A549 (cell line): Measurements from ENCODE around the gene FGFR2. TPM values are rescaled to one million over a fixed set of nuclear protein-coding genes. Genes with fewer than 3 reads are reported as not detected.

Experiments
- ATAC-seq, 2 experiments: fragments of 200-7000 bp in 1 of 2; fragments of >200 bp in 1 of 2; cut with Nextera tagmentation in 1 of 2; cut with Tn5 transposase in 1 of 2; 3 replicates each; pipeline versions ENCODE4 v1.8.0 to v1.9.1; 2018 to 2020; ENCODE audit warnings: mild to moderate bottlenecking in 1 of 2, moderate library complexity in 1 of 2
- CTCF ChIA-PET: fragments of 300-600 bp; sonication (Branson Sonifier 250); formaldehyde crosslinking; extraction: SDS; loops from one replicate; lab custom pipeline; 2021; ENCODE audit warnings: antibody characterized with exemption, inconsistent platforms; lab: Yijun Ruan, JAX
- POLR2A ChIA-PET: fragments of 350-600 bp; formaldehyde crosslinking; extraction: SDS; loops from one replicate; lab custom pipeline; 2021; ENCODE audit warnings: antibody characterized with exemption, inconsistent platforms; lab: Yijun Ruan, JAX
- DNase-seq, 2 experiments: peaks; one replicate each; pipeline versions ENCODE4 v3.0.0 to v3.0.0-alpha.2; 2011 to 2016; ENCODE audit warnings: low read depth in 1 of 2, low spot score in 1 of 2
- FAIRE-seq: peaks from 2 replicates; lab custom pipeline; 2011; peaks lifted over from hg19 to GRCh38; lab: Jason Lieb, UNC
- H3K27ac ChIP-seq, 2 experiments: fragments of >200 bp; sonication (Bioruptor Twin); formaldehyde crosslinking; 3 replicates each; pipeline ENCODE4 v1.5.1; 2016 to 2017
- H3K4me1 ChIP-seq: fragments of >200 bp; sonication (Bioruptor Twin); formaldehyde crosslinking; 3 replicates; pipeline ENCODE4 v1.6.1; 2016
- H3K4me2 ChIP-seq: fragments of >200 bp; sonication (Bioruptor Twin); formaldehyde crosslinking; 3 replicates; pipeline ENCODE4 v1.6.1; 2016
- H3K4me3 ChIP-seq: fragments of >200 bp; sonication (Bioruptor Twin); formaldehyde crosslinking; 3 replicates; pipeline ENCODE4 v1.5.1; 2016
- H3K9me3 ChIP-seq: fragments of >200 bp; sonication (Bioruptor Twin); formaldehyde crosslinking; 3 replicates; pipeline ENCODE4 v1.6.1; 2016
- CBX2 ChIP-seq: fragments of 200-600 bp; sonication (generic); IDR thresholded peaks from 2 replicates; pipeline ENCODE4 v1.6.1; 2016; ENCODE audit warnings: low read depth, mild to moderate bottlenecking, borderline replicate concordance
- CBX8 ChIP-seq: fragments of 200-600 bp; sonication (generic); IDR thresholded peaks from 2 replicates; pipeline ENCODE4 v1.6.1; 2016
- CHD4 ChIP-seq: fragments of 200-600 bp; sonication (generic); IDR thresholded peaks from 2 replicates; pipeline ENCODE4 v1.6.1; 2016; ENCODE audit warnings: antibody characterized with exemption, mild to moderate bottlenecking, borderline replicate concordance
- E2F6 ChIP-seq: IDR thresholded peaks from 2 replicates; pipeline ENCODE4 v1.6.1; 2012; ENCODE audit warnings: low read depth, borderline replicate concordance
- EHMT2 ChIP-seq: fragments of 200-600 bp; sonication (generic); IDR thresholded peaks from 2 replicates; pipeline ENCODE4 v1.6.1; 2016; ENCODE audit warnings: antibody characterized with exemption, low read depth, mild to moderate bottlenecking, moderate library complexity
- ESRRA ChIP-seq: fragments of 150-350 bp; IDR thresholded peaks from 2 replicates; pipeline ENCODE4 v1.6.1; 2014; ENCODE audit warnings: mild to moderate bottlenecking, low read length, borderline replicate concordance
- FOSB ChIP-seq: fragments of 250-450 bp; sonication (Bioruptor Pico); IDR thresholded peaks from 2 replicates; pipeline ENCODE4 v1.5.0; 2020; ENCODE audit warnings: mild to moderate bottlenecking, moderate library complexity
- GATA3 ChIP-seq: IDR thresholded peaks from 2 replicates; pipeline ENCODE4 v1.6.1; 2012; ENCODE audit warnings: borderline replicate concordance
- HOXA7 ChIP-seq: fragments of 250-450 bp; sonication (Bioruptor Pico); IDR thresholded peaks from 2 replicates; pipeline ENCODE4 v1.5.0; 2020; ENCODE audit warnings: mild to moderate bottlenecking, moderate library complexity
- HOXB5 ChIP-seq: fragments of 250-450 bp; sonication (Bioruptor Pico); IDR thresholded peaks from 2 replicates; pipeline ENCODE4 v1.5.0; 2020; ENCODE audit warnings: mild to moderate bottlenecking, moderate library complexity
- JUNB ChIP-seq: fragments of >200 bp; sonication (Bioruptor Twin); formaldehyde crosslinking; IDR thresholded peaks from 2 replicates; pipeline ENCODE4 v1.6.1; 2016
- KDM5A ChIP-seq: fragments of 200-600 bp; sonication (generic); IDR thresholded peaks from 2 replicates; pipeline ENCODE4 v1.6.1; 2016; ENCODE audit warnings: antibody characterized with exemption, mild to moderate bottlenecking
- MAX ChIP-seq: IDR thresholded peaks from 2 replicates; pipeline ENCODE4 v1.6.1; 2012
- MYC ChIP-seq: IDR thresholded peaks from 2 replicates; pipeline ENCODE4 v1.6.1; 2012; ENCODE audit warnings: mild to moderate bottlenecking, inconsistent platforms, low read length, improper control_type of control experiment, borderline replicate concordance
- NPAS2 ChIP-seq: fragments of 250-450 bp; sonication (Bioruptor Pico); IDR thresholded peaks from 2 replicates; pipeline ENCODE4 v1.8.0; 2022; ENCODE audit warnings: mild to moderate bottlenecking, moderate library complexity, borderline replicate concordance
- NR3C1 ChIP-seq: fragments of >200 bp; sonication (Bioruptor Twin); formaldehyde crosslinking; IDR thresholded peaks from 3 replicates; pipeline ENCODE4 v1.6.1; 2017
- RCOR1 ChIP-seq: fragments of 150-350 bp; IDR thresholded peaks from 2 replicates; pipeline ENCODE4 v1.6.1; 2014; ENCODE audit warnings: antibody characterized with exemption, low read length, low read depth
- REST ChIP-seq: fragments of 200-600 bp; sonication (generic); IDR thresholded peaks from 2 replicates; pipeline ENCODE4 v1.6.1; 2016; ENCODE audit warnings: antibody characterized with exemption, mild to moderate bottlenecking, moderate library complexity
- RNF2 ChIP-seq: fragments of 200-600 bp; sonication (generic); IDR thresholded peaks from 2 replicates; pipeline ENCODE4 v1.6.1; 2016; ENCODE audit warnings: low read depth, mild to moderate bottlenecking, antibody characterized with exemption, moderate library complexity, borderline replicate concordance
- SMC3 ChIP-seq: fragments of >200 bp; sonication (Bioruptor Twin); formaldehyde crosslinking; IDR thresholded peaks from 3 replicates; pipeline ENCODE4 v1.6.1; 2018; ENCODE audit warnings: inconsistent platforms
- SREBF2 ChIP-seq: fragments of 450-650 bp; IDR thresholded peaks from 2 replicates; pipeline ENCODE4 v1.6.1; 2014; ENCODE audit warnings: mild to moderate bottlenecking, moderate library complexity
- TP53 ChIP-seq: fragments of 250-450 bp; sonication (Bioruptor Pico); IDR thresholded peaks from 2 replicates; pipeline ENCODE4 v1.5.0; 2021; ENCODE audit warnings: mild to moderate bottlenecking, moderate library complexity
- USF2 ChIP-seq: fragments of 450-650 bp; IDR thresholded peaks from 2 replicates; pipeline ENCODE4 v1.6.1; 2014; ENCODE audit warnings: antibody characterized with exemption
- ZFP36 ChIP-seq: fragments of 450-650 bp; IDR thresholded peaks from 2 replicates; pipeline ENCODE4 v1.6.1; 2014; ENCODE audit warnings: borderline replicate concordance; ENCODE audit not compliant: partially characterized antibody
- ZSCAN20 ChIP-seq: fragments of 250-450 bp; sonication (Bioruptor Pico); IDR thresholded peaks from 2 replicates; pipeline ENCODE4 v1.8.0; 2022; ENCODE audit warnings: mild to moderate bottlenecking, moderate library complexity
- WGBS: methylation state at CpG from one replicate; pipeline ENCODE4 v1.1.6; 2017; ENCODE audit errors: missing lambda C conversion rate; 5-methylcytosine and 5-hydroxymethylcytosine counted together
- polyA plus RNA-seq, 4 experiments: library from polyadenylated mRNA; depleted of rRNA in 3 of 4; stranded (reverse); fragments of >200 nt; fragmentation: RNase III in 1 of 4; extraction: RNeasy Plus Mini Kit Qiagen cat#74134 plus additional on column Dnase treatment in 1 of 4; gene quantifications; 2 replicates in 3 of 4; 3 replicates in 1 of 4; pipeline ENCODE4 v1.2.3, GENCODE V29; 2011 to 2017

FGFR2 gene
- polyA plus RNA-seq, 2 of the 4 experiments (the other 2 are of a cell fraction) = 0.16 to 0.22 TPM

GRCh38 chr10:121644501-121644900, 46.3 kb upstream of the FGFR2 start:
- ChIA-PET POLR2A (no interaction called here), CTCF (interaction anchor here (0.8 kb wide), 1 partner anchor 10 kb away, joined by 3 read pairs; no protein-coding TSS in a partner anchor)
- DNase-seq = no peak
- TF ChIP-seq USF2 = no peak
- no peak overlapping the region for H3K4me3 ChIP-seq
- peaks cover 3% of the 10 kb centered on the region; the same call in 1 of the 3 replicates for H3K9me3 ChIP-seq
- no peak for ATAC-seq
- WGBS = 8% methylated on average over 2 of the region's 2 CpGs
- no peaks in the 10 kb centered on the region for H3K4me1 ChIP-seq
- H3K4me2 ChIP-seq = no peak overlapping the region
- FAIRE-seq = no peak
- no peak overlapping the region for H3K27ac ChIP-seq

GRCh38 chr10:121640266-121640665, 42.0 kb upstream of the FGFR2 start:
- TF ChIP-seq NPAS2 (CRISPR knock-in tag) (no peak), CHD4 (no peak), NR3C1 (no peak), ZSCAN20 (CRISPR knock-in tag) (no peak), REST (no peak), KDM5A (no peak), CBX2 (no peak), MYC (no peak)
- Histone ChIP-seq H3K4me1 (no peaks in the 10 kb centered on the region), H3K4me2 (no peak overlapping the region), H3K4me3 (no peak overlapping the region), H3K27ac (no peak overlapping the region), H3K9me3 (peaks cover 16% of the 10 kb centered on the region; the same call in 2 of the 3 replicates)
- ChIA-PET CTCF (no interaction called here), POLR2A (no interaction called here)
- 18% methylated on average over 3 of the region's 3 CpGs for WGBS
- DNase-seq = no peak
- no peak for FAIRE-seq
- no peak for ATAC-seq

GRCh38 chr10:121639416-121639815, 41.2 kb upstream of the FGFR2 start:
- FAIRE-seq = no peak
- no peaks in the 10 kb centered on the region for H3K4me1 ChIP-seq
- H3K4me3 ChIP-seq = no peak overlapping the region
- TF ChIP-seq CHD4 (no peak), MAX (no peak), TP53 (CRISPR knock-in tag) (no peak), EHMT2 (no peak), ESRRA (no peak), HOXB5 (no peak), HOXA7 (no peak), FOSB (no peak), SREBF2 (no peak), RNF2 (no peak), ZFP36 (no peak), NPAS2 (CRISPR knock-in tag) (no peak), GATA3 (no peak), NR3C1 (no peak), JUNB (no peak), REST (no peak), RCOR1 (no peak), E2F6 (no peak), CBX8 (no peak), SMC3 (no peak)
- ChIA-PET CTCF (no interaction called here), POLR2A (no interaction called here)
- no peak overlapping the region for H3K4me2 ChIP-seq
- H3K9me3 ChIP-seq = peaks cover 16% of the 10 kb centered on the region; the same call in 2 of the 3 replicates
- no peak for ATAC-seq
- no peak for DNase-seq
- H3K27ac ChIP-seq = no peak overlapping the region
